Liver (tissue), 9 donors: Measurements from ENCODE around the gene NGF. TPM values are rescaled to one million over a fixed set of nuclear protein-coding genes. Genes with fewer than 3 reads are reported as not detected.

Source experiments
- DNase-seq: peaks from one replicate; pipeline ENCODE4 v3.0.0-alpha.2; 2017; ENCODE audit warnings: low spot score
- H3K27ac ChIP-seq, 2 donors: one replicate each; pipeline ENCODE4 v1.7.0; 2013; ENCODE audit warnings: inconsistent platforms in 2 of 2, low read length in 2 of 2, control low read depth in 1 of 2, low read depth in 1 of 2, mild to moderate bottlenecking in 1 of 2
- H3K27me3 ChIP-seq, 4 donors: one replicate each; pipeline versions ENCODE4 v1.6.1 to v1.7.0; 2013; ENCODE audit warnings: low read length in 3 of 4, inconsistent platforms in 1 of 4, mild to moderate bottlenecking in 1 of 4, moderate library complexity in 1 of 4; ENCODE audit not compliant: control insufficient read depth in 4 of 4, insufficient read depth in 4 of 4
- H3K36me3 ChIP-seq, 4 donors: one replicate each; pipeline versions ENCODE4 v1.6.1 to v1.7.0; 2013; ENCODE audit warnings: low read length in 3 of 4, mild to moderate bottlenecking in 3 of 4, low read depth in 1 of 4, moderate library complexity in 1 of 4; ENCODE audit not compliant: control insufficient read depth in 4 of 4, insufficient read depth in 3 of 4
- H3K4me1 ChIP-seq, 4 donors: one replicate each; pipeline versions ENCODE4 v1.6.1 to v1.7.0; 2013; ENCODE audit warnings: low read length in 3 of 4, mild to moderate bottlenecking in 3 of 4, moderate library complexity in 1 of 4; ENCODE audit not compliant: control insufficient read depth in 4 of 4, insufficient read depth in 4 of 4
- H3K4me3 ChIP-seq, 3 donors: one replicate each; pipeline versions ENCODE4 v1.6.1 to v1.7.0; 2013; ENCODE audit warnings: low read length in 3 of 3, control low read depth in 1 of 3, low read depth in 1 of 3, mild to moderate bottlenecking in 1 of 3
- H3K9ac ChIP-seq, 2 donors: one replicate each; pipeline ENCODE4 v1.7.0; 2013; ENCODE audit warnings: low read length in 2 of 2, mild to moderate bottlenecking in 2 of 2, moderate library complexity in 2 of 2, control low read depth in 1 of 2, low read depth in 1 of 2
- H3K9me3 ChIP-seq, 4 donors: one replicate each; pipeline versions ENCODE4 v1.6.1 to v1.7.0; 2013; ENCODE audit warnings: low read length in 3 of 4; ENCODE audit not compliant: control insufficient read depth in 4 of 4
- ATF3 ChIP-seq: IDR thresholded peaks from 2 replicates; pipeline ENCODE4 v1.6.1; 2016; ENCODE audit warnings: antibody characterized with exemption
- CTCF ChIP-seq: fragments of 150-350 bp; IDR thresholded peaks from 2 replicates; pipeline ENCODE4 v1.5.1; 2017; ENCODE audit warnings: improper control_type of control experiment, low read depth, low read length; ENCODE audit not compliant: missing input control
- GABPA ChIP-seq, 2 donors: IDR thresholded peaks in 1 of 2; conservative IDR thresholded peaks in 1 of 2; 2 replicates each; pipeline ENCODE4 v1.6.1; 2016; ENCODE audit warnings: antibody characterized with exemption in 2 of 2, mild to moderate bottlenecking in 1 of 2, moderate library complexity in 1 of 2
- HNF4A ChIP-seq, 2 donors: conservative IDR thresholded peaks; 2 replicates each; pipeline ENCODE4 v1.6.1; 2016; ENCODE audit warnings: antibody characterized with exemption in 2 of 2, mild to moderate bottlenecking in 2 of 2
- HNF4G ChIP-seq: IDR thresholded peaks from 2 replicates; pipeline ENCODE4 v1.6.1; 2016; ENCODE audit warnings: antibody characterized with exemption
- RAD21 ChIP-seq, 2 donors: IDR thresholded peaks; 2 replicates each; pipeline ENCODE4 v1.6.1; 2016; ENCODE audit warnings: antibody characterized with exemption in 2 of 2, mild to moderate bottlenecking in 2 of 2
- RXRA ChIP-seq, 2 donors: IDR thresholded peaks; 2 replicates each; pipeline ENCODE4 v1.6.1; 2017 to 2018; ENCODE audit warnings: antibody characterized with exemption in 2 of 2, mild to moderate bottlenecking in 1 of 2
- SP1 ChIP-seq: IDR thresholded peaks from 2 replicates; pipeline ENCODE4 v1.6.1; 2018; ENCODE audit warnings: antibody characterized with exemption, mild to moderate bottlenecking
- TAF1 ChIP-seq: conservative IDR thresholded peaks from 2 replicates; pipeline ENCODE4 v1.6.1; 2016; ENCODE audit warnings: antibody characterized with exemption, mild to moderate bottlenecking
- YY1 ChIP-seq: IDR thresholded peaks from 2 replicates; pipeline ENCODE4 v1.6.1; 2016; ENCODE audit warnings: antibody characterized with exemption, mild to moderate bottlenecking
- ZBTB33 ChIP-seq: IDR thresholded peaks from 2 replicates; pipeline ENCODE4 v1.6.1; 2016; ENCODE audit warnings: antibody characterized with exemption
- WGBS: extraction: QIAGEN DNeasy Blood & Tissue Kit; methylation state at CpG from one replicate; pipeline ENCODE4 v1.1.7; 2013; 5-methylcytosine and 5-hydroxymethylcytosine counted together
- polyA plus RNA-seq, 2 donors: library from polyadenylated mRNA; stranded (reverse) in 1 of 2; unstranded in 1 of 2; fragments of 200-250 nt in 1 of 2; fragments of >200 nt in 1 of 2; fragmentation: Nextera tagmentation in 1 of 2; extraction: Ambion mirVana in 1 of 2; gene quantifications; one replicate each; pipeline versions ENCODE4 v1.2.1 to v1.2.3, GENCODE V29; 2013 to 2015
- total RNA-seq, 2 donors: library from RNA; depleted of rRNA; stranded (reverse); fragments of >200 nt; gene quantifications; one replicate each; pipeline ENCODE4 v1.2.3, GENCODE V29; 2014
- TF ChIP-seq, protein P1 (sequence below): IDR thresholded peaks from 2 replicates; pipeline ENCODE4 v1.6.1; 2016; ENCODE audit warnings: antibody characterized with exemption
- donor health status: healthy.
- donor health status: healthy.
- donor health status: healthy.
- donor health status: healthy.
- donor health status: healthy.

Gene NGF
- total and polyA plus RNA-seq, 4 donors: 0.79 to 2.1 (median 1.2) TPM

GRCh38 chr1:115306146-115306545, 31.9 kb downstream of the NGF start:
- no peaks in the 10 kb centered on the region for H3K9me3 ChIP-seq
- 77% methylated on average over 2 of the region's 2 CpGs for WGBS
- H3K4me1 ChIP-seq: no peaks in the 10 kb centered on the region
- H3K27ac ChIP-seq: no peak overlapping the region
- H3K27me3 ChIP-seq: peaks cover 0 to 9% (median 0%) of the 10 kb centered on the region in 4 donors
- no peak overlapping the region for H3K4me3 ChIP-seq
- no peak overlapping the region for H3K9ac ChIP-seq
- TF ChIP-seq RXRA (IDR thresholded peaks at IDR 0.05): no peak
- TF ChIP-seq RAD21 (IDR thresholded peaks at IDR 0.05): no peak
- TF ChIP-seq HNF4A (conservative IDR thresholded peaks at IDR 0.05): no peak
- no peak for TF ChIP-seq ZBTB33
- no peaks in the 10 kb centered on the region for H3K36me3 ChIP-seq
- DNase-seq: no peak

DNA sequence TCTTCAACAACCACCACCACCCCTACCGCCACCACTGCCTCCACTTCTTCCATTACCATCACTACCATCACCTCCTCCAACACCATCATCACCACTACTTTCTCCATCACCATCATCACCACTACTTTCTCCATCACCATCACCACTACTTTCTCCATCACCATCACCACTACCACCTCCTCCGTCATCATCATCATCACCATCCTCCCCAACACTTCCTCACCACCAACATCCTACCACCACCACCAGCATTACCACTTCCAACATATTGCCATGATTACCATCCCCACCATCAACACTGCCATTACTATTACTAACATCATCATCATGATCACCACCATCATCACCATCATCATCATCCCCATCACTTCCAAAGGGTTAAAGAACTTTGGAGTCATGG, 34.7 kb downstream of the NGF start:
- Histone ChIP-seq H3K36me3 (no peaks in the 10 kb centered on the region), H3K4me1 (no peaks in the 10 kb centered on the region), H3K9ac (no peak overlapping the region), H3K4me3 (no peak overlapping the region), H3K9me3 (no peaks in the 10 kb centered on the region), H3K27me3 (peaks cover 0 to 9% (median 0%) of the 10 kb centered on the region in 4 donors), H3K27ac (no peak overlapping the region)
- no peak for DNase-seq
- no peak for TF ChIP-seq RAD21 (IDR thresholded peaks at IDR 0.05)
- no peak for TF ChIP-seq HNF4A (conservative IDR thresholded peaks at IDR 0.05)
- TF ChIP-seq GABPA (IDR thresholded peaks at IDR 0.05 in 1 of 2, conservative IDR thresholded peaks at IDR 0.05 in 1 of 2): no peak
- no peak for TF ChIP-seq ATF3
- TF ChIP-seq, protein P1, sequence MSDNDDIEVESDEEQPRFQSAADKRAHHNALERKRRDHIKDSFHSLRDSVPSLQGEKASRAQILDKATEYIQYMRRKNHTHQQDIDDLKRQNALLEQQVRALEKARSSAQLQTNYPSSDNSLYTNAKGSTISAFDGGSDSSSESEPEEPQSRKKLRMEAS: no peak
- no peak for TF ChIP-seq YY1
- TF ChIP-seq SP1: no peak
- TF ChIP-seq HNF4G: no peak
- WGBS: 92% methylated on average over 2 of the region's 2 CpGs

GRCh38 chr1:115302390-115302961, 35.6 kb downstream of the NGF start:
- Histone ChIP-seq H3K9me3 (no peaks in the 10 kb centered on the region), H3K27ac (no peak overlapping the region), H3K4me3 (no peak overlapping the region), H3K9ac (no peak overlapping the region), H3K36me3 (no peaks in the 10 kb centered on the region), H3K4me1 (no peaks in the 10 kb centered on the region), H3K27me3 (peaks cover 0 to 9% (median 0%) of the 10 kb centered on the region in 4 donors)
- DNase-seq: no peak
- TF ChIP-seq CTCF (no peak), TAF1 (no peak)
- 71% methylated on average over 9 of the region's 9 CpGs for WGBS
